ENCODE data around the gene LRRC28. TPM values are rescaled to one million over a fixed set of nuclear protein-coding genes. Genes with fewer than 3 reads are reported as not detected.

LRRC28 gene
- total and polyA plus RNA-seq, 9 donors = 11.3 to 39.7 (median 19.6) TPM

DNA sequence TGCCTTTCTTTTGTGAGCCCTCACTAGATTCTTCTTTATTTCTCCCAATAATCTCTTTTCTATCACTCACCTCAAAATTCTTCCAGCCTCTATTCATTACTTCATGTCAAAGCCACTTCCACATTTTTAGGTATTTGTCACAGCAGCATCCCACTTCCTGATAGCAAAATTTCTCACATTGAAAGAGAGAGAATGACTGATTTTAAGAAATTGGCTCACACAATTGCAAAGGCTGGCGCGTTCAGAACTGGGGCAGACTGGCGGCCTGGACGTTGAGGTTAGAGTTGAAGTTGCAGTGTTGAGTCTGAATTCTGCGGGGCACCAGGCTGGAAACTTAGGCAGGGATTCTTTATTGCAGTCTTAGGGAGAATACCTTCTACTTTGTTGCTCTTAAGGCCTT is 117.9 kb downstream of the LRRC28 start:
- no peaks in the 10 kb centered on the region for H3K36me3 ChIP-seq
- H3K27me3 ChIP-seq = no peaks in the 10 kb centered on the region
- no peak overlapping the region for H3K27ac ChIP-seq
- intact Hi-C loops (cut with DNase I) = no loop called here
- H3K4me3 ChIP-seq = no peak overlapping the region
- no peak for TF ChIP-seq POLR2A (IDR thresholded peaks at IDR 0.05)
- no peak for TF ChIP-seq EP300 (IDR thresholded peaks at IDR 0.05)
- TF ChIP-seq, protein P1, sequence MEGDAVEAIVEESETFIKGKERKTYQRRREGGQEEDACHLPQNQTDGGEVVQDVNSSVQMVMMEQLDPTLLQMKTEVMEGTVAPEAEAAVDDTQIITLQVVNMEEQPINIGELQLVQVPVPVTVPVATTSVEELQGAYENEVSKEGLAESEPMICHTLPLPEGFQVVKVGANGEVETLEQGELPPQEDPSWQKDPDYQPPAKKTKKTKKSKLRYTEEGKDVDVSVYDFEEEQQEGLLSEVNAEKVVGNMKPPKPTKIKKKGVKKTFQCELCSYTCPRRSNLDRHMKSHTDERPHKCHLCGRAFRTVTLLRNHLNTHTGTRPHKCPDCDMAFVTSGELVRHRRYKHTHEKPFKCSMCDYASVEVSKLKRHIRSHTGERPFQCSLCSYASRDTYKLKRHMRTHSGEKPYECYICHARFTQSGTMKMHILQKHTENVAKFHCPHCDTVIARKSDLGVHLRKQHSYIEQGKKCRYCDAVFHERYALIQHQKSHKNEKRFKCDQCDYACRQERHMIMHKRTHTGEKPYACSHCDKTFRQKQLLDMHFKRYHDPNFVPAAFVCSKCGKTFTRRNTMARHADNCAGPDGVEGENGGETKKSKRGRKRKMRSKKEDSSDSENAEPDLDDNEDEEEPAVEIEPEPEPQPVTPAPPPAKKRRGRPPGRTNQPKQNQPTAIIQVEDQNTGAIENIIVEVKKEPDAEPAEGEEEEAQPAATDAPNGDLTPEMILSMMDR (IDR thresholded peaks at IDR 0.05) = no peak
- 96 to 97% (median 96%) methylated on average over 5 of the region's 5 CpGs for WGBS, 3 donors
- DNase-seq = no peak
- H3K4me1 ChIP-seq (ENCODE audit: insufficient read depth) = peaks cover 2% of the 10 kb centered on the region
- H3K9me3 ChIP-seq = no peaks in the 10 kb centered on the region

DNA sequence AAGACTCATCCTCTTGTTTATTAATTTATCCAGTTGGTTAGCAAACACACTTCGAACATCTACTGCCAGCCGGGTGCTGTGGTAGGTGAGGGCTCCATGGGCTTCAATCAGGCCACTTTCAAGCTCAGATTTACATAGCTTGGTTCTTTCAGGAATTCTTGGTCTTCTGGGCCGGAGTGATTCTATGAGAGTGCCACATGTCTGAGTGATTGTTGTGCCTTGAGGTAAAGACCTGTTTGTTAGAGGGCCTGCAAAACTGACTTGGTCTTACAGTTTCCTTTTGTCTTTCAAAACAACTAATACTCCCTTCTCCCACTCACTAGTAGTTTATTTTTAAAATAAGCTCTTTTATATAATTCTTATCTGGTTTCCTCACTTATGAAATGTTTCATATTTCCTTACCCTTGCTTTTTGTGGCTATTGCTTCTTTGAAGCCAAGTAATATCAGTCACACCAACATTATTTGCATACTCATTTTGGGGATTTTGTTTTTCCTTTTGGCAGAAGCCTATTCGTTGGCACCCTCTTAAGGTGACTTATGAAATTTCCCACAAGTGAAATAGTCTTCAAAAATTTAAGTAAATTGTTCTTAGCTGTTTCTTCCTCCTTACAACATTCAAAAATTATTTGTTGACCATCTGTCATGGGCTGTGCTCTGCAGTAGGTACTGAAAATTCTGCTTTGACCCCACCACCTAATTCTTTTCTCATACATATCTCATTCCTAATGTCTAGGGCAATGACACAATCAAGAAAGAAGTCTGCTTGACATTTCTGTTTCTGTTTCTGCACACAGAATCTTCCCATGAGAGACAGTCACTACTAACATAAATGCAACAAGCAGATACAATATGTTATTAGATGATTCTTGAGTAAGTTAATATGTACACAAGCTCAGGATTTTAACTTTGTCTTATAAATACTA is 120.2 kb downstream of the LRRC28 start:
- Histone ChIP-seq H3K27me3 (no peaks in the 10 kb centered on the region), H3K36me3 (no peaks in the 10 kb centered on the region), H3K9me3 (no peaks in the 10 kb centered on the region), H3K27ac (no peak overlapping the region), H3K4me1 (ENCODE audit: insufficient read depth) (peaks cover 2% of the 10 kb centered on the region), H3K4me3 (no peak overlapping the region)
- no peak for DNase-seq
- TF ChIP-seq, protein P1 (IDR thresholded peaks at IDR 0.05) = no peak
- TF ChIP-seq EP300 (IDR thresholded peaks at IDR 0.05) (no peak), POLR2A (IDR thresholded peaks at IDR 0.05) (no peak)
- intact Hi-C loops (cut with DNase I) = no loop called here
- WGBS, 3 donors = 42 to 50% (median 50%) methylated on average over 4 of the region's 4 CpGs

DNA sequence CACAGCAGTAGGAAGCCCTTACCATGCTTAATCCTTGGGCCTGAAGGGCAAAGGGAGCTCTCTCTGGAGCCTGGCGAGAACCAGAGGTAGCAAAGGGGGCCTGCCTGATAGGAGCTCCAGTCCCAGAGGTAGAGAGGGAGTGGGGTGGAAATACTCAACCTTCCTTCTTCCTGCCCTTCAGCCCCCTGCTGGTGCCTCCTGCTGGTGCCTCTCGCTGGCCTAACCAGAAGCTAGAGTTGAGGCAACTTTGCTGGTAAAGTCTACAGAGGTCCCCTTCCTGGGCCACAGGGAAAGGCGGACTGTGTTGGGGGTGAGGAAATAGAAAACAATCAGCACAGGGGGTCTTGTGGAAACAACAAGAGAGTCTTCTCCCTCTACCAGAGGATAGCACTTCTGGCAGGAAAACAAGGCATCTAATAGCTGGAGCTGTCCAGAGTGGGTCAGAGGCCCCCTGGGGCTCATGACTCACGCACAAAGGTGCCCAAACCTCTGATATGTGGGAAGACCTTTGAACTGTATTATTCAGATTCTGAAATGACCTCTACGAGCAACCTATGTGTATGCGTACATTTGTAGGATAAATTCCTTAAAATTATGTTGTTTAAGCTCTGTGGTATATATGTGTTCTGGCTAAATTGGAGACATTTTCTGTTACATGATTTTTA is 133.9 kb downstream of the LRRC28 start:
- H3K4me1 ChIP-seq (ENCODE audit: insufficient read depth) = peaks cover 12% of the 10 kb centered on the region
- intact Hi-C loops (cut with DNase I) = no loop called here
- H3K36me3 ChIP-seq = no peaks in the 10 kb centered on the region
- H3K27me3 ChIP-seq = no peaks in the 10 kb centered on the region
- 91 to 94% (median 92%) methylated on average over 6 of the region's 6 CpGs for WGBS, 3 donors
- no peak overlapping the region for H3K4me3 ChIP-seq
- H3K9me3 ChIP-seq = no peaks in the 10 kb centered on the region
- DNase-seq = no peak
- TF ChIP-seq, protein P1 (IDR thresholded peaks at IDR 0.05) = no peak
- no peak for TF ChIP-seq POLR2A (IDR thresholded peaks at IDR 0.05)
- TF ChIP-seq EP300 (IDR thresholded peaks at IDR 0.05) = no peak
- H3K27ac ChIP-seq = peak overlapping the region in 1 of 2 donors; percentile 63

DNA sequence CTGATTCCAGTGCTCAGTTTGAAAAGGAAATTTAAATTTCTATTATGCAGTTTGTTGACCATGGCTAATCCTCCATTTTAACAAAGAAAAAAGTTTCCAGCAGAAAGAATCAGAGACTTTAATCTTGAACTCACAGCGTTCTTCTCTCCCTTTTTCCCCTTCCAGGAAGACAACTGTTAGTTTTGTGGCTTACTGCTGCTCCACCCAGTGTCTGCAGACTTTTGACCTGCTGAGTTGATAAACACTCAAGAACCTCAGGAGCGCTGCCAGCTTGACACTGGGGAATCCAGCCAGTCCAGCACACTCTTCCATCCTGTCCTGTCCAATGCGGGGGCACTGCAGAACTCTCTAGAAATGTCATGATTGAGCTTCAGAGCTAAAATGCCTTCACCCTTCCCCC is 134.6 kb downstream of the LRRC28 start:
- DNase-seq = peak; percentile 74 to 87 (median 85)
- Histone ChIP-seq H3K27me3 (no peaks in the 10 kb centered on the region), H3K36me3 (no peaks in the 10 kb centered on the region), H3K27ac (peak overlapping the region in 1 of 2 donors; percentile 63), H3K9me3 (no peaks in the 10 kb centered on the region), H3K4me1 (ENCODE audit: insufficient read depth) (peaks cover 12% of the 10 kb centered on the region), H3K4me3 (no peak overlapping the region)
- intact Hi-C loops (cut with DNase I) = no loop called here
- TF ChIP-seq EP300 (IDR thresholded peaks at IDR 0.05) (no peak), POLR2A (IDR thresholded peaks at IDR 0.05) (no peak)
- TF ChIP-seq, protein P1 (IDR thresholded peaks at IDR 0.05) = no peak
- WGBS, 3 donors = 6 to 12% (median 10%) methylated on average over 3 of the region's 3 CpGs

Measured in ovary (tissue), 9 donors.